Activated T-helper 1 cell treated with anti-CD3 and anti-CD28 coated beads, Interleukin-2, amount 50 U/mL, for 16 hours (primary cell): ENCODE measurements around the gene ABTB1.

Experiments used
- DNase-seq, 2 donors: peaks; one replicate each; pipeline ENCODE4 v3.0.0-alpha.2; 2020; ENCODE audit warnings: low read depth in 1 of 2, low spot score in 1 of 2

Gene ABTB1

GRCh38 chr3:127672429-127673190 lies at the start of gene ABTB1:
TSS of gene ABTB1 (plus strand) at chr3:127672952. CDS start at chr3:127673026, 74 bp downstream.
- DNase-seq, result peak; percentile 80 to 81

- no peak for DNase-seq
Measured at GRCh38 chr3:127624063-127624462, 48.7 kb upstream of the ABTB1 start.

DNA sequence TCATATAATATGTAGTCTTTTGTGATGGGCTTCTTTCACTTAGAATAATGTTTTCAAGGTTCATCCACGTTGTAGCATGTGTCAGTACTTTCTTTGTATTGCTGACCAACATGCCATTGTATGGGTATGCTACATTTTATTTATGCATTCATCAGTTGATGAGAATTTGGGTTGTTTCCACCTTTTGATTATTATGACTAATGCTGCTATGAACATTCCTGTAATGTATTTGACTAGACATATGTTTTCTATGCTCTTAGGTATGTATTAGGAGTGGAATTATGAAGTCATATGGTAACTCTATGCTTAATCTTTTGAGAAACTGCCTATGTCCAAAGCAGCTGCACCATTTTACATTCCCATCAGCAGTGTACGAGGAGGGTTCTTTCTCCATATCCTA lies 46.9 kb upstream of the ABTB1 start:
- DNase-seq, result no peak

DNA sequence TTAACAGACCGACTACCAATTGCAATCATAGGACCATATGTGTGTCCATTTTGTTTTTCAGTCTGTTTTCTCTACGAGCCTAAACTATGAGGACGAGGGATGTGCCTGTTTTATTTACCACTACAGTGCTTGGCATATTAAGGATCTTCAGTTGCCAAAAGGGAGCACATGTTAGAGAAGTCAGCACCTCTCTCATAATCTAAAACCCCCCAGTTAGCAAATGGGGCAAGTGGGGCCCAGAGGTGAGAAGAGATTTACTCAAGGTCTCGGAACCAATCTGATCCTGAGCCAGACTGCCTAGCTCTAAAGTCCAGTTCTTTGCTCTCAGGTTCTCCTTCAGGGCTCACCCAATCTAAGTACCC lies 44.3 kb upstream of the ABTB1 start:
- no peak for DNase-seq

- DNase-seq, result peak in 1 of 2 donors; percentile 13
Measured at GRCh38 chr3:127628788-127629466, 43.8 kb upstream of the ABTB1 start, which contains the start of gene PODXL2. TSS of gene PODXL2 (plus strand) at chr3:127629185. CDS start at chr3:127629220, 35 bp downstream.

DNA sequence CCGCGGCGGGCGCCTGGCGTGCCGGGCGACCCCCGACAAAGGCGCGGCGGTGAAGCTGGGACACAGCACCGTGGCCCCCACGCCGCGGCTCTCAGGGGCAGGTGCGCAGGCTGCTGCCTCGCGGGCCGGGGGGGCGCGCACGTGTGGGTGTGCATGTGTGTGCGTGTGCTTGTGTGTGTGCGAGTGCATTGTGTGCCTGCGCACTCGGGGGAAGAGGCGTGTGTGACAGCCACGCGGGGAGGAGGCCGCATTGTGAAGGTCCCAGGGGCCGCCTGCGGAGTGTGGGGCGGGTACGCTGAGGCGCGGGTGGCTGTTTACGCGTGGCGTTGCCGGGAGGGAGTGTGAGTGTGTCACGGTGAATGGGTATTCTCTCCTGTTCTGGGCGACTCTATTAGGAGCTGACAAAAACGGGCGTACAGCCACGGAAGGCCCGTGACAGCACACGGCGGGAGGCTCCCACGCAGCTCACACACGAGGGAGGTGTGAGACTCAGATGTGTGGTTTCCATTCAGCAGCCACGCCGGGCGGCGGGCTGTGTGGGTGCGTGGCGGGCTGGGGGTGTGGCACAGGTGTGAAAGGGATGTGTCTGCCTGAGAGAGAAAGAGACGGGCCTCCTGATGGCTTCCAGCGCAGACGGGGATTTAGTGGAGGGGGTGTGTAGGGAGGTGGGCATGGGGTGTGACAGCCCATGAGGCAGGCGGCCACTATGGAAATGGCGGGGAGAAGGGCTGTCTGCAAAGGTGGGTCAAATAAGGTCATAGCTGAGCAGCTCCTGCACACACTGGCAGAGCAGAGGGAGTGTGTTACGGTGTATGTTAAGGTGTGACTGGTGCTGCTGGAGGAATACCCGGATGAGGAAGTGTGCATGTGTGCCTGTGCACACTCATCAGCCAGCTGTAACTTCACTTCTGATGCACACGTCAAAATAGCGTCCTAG lies 43.0 kb upstream of the ABTB1 start:
- peak in 1 of 2 donors; percentile 32 for DNase-seq

DNA sequence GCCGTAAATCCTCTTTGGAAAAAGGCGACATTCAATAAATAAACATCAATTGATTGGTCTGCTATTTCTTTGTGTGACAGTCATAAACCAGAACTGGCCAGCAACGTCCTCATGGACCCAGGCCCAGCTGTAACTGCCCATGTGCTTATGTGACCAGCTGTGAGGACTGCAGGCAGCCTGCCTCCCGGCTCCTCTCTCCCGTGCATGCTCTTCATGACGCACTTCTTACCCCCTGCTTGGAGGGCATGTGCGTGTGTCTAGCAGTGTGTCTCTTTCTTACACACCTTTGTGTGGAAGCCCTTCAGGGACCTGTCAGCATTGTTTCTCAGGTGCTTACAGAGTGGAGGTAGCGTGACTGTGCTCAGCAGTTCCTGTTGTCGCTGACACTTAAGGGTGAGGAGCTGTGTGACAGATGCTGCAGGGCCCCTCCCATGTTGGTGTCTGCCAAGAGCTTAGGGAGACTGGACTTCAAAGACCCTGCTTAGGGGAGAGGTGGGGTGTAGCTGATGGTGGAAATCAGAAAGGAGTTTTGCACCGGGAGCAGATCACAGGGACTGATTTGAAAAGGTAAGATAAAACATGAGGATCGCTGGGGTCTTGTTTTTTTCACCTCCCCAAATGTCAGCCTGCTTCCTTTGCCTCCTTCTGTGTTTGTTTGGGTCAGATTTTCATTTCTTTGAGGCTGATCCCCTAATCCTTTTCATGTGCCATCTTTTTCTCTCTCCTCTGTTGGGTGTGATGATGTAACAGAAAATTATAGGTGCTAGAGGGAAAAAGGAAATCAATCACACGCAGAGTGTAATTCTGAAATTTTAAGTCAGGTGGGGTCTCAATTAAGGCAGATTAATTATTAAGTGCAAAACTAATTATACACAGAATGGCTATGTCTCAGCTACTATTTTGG lies 41.7 kb upstream of the ABTB1 start:
- DNase-seq, result no peak

- DNase-seq, result no peak
Measured at GRCh38 chr3:127632035-127632820, 40.5 kb upstream of the ABTB1 start.

DNA sequence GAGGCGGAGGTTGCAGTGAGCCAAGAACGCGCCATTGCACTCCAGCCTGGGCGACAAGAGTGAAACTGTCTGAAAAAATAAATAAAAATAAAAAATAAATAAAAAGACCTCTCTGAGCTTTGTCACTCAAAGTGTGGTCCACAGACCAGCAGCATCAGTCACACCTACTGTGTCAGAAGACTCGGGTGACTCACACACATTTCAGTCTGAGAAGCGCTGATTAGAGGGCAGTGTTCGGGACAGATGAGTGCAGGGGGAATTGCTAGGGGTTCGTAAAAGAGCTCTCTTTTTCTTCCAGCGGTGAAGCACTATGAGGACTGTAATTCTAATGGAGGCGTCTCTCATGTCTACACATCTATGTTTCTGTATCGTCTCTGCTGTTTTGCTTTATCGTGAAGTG lies 38.1 kb upstream of the ABTB1 start:
- no peak for DNase-seq

DNA sequence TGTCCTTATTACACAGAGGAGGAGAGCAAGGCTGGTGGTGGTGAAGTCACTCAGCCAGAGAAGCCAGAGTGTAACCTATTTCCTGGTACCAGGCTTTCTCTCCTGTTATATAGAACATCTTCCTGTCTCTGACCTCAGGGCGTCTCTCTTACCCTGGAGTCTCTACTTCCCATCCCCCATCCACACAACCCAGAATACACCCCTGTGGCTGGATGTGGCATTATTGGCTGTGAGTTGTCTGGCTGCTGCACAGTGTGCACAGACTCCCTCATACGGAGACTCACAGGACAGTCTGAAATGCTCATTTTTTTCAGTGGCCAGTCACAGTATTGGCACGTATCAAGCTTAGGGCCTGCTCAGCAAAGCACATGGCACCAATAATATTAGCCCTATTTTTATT lies 35.2 kb upstream of the ABTB1 start:
- no peak for DNase-seq

DNA sequence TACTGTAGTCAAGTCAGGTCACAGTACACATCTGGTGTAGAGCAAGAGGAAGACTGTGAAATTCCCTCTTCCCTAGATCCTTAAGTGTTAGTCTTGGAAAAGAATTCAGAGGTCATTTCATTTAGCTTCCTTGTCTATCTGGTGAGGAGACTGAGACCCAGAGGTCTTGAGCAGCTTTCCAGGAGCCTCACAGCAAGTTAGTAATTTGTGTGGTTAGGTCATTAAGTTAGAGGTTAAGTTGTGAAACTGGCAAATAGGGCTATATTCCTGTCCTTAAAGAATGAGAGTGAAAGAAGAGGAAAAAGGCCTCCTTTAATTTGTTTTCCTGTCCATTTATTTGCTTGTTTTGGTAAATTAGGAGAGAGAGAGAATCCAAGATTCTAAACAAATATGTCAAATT lies 34.8 kb upstream of the ABTB1 start:
- no peak for DNase-seq

- DNase-seq, result no peak
Measured at GRCh38 chr3:127639173-127640041, 33.3 kb upstream of the ABTB1 start.

DNA sequence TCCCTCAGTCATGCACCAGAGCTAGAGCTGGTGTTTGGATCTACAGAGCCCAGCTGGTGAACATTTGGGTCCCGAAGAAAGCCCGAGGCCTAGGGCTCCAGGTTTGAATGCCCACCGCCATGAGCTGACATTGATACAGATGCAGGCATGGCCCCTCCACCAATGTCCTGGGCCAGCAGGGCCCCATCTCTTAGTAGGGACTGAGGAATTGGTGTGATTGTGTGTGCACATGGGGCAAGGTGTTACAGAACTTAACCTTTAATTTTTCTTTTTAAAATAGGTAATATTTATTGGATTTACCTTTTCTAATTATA lies 32.8 kb upstream of the ABTB1 start:
- DNase-seq, result no peak

- DNase-seq, result no peak
Measured at GRCh38 chr3:127644641-127645370, 27.9 kb upstream of the ABTB1 start.

DNA sequence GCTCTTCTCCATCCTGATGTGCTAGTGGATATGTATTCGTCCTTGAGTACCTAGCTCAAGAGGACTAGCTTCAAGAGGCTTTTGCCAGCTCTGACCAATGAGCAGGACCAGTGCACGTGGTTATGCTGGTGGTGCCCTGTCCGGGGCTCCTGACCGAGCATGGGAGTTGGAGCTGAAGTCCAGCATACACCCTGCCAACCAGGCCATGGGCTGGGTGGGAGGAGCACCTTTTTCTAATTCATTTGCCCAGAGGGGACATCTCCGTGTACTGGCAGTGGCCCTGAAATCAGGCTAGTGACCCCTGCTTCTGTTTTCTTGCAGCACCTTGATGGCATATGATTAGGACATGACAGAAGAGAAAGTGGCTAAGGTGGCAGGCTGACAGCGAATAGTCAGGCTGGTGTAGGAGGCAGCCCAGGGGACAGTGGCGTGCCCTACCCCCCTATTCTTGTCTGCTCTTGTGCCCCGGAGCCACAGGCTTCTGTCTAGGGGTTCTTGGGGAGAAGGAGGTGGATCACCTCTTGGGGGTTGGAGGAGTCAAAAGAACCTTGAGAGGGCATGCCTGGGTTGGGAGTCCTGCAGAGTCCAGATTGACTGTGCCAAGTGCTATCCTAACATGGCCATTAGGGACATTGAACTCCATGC lies 27.3 kb upstream of the ABTB1 start:
- no peak for DNase-seq

- no peak for DNase-seq
Measured at GRCh38 chr3:127646501-127647046, 26.2 kb upstream of the ABTB1 start.

DNA sequence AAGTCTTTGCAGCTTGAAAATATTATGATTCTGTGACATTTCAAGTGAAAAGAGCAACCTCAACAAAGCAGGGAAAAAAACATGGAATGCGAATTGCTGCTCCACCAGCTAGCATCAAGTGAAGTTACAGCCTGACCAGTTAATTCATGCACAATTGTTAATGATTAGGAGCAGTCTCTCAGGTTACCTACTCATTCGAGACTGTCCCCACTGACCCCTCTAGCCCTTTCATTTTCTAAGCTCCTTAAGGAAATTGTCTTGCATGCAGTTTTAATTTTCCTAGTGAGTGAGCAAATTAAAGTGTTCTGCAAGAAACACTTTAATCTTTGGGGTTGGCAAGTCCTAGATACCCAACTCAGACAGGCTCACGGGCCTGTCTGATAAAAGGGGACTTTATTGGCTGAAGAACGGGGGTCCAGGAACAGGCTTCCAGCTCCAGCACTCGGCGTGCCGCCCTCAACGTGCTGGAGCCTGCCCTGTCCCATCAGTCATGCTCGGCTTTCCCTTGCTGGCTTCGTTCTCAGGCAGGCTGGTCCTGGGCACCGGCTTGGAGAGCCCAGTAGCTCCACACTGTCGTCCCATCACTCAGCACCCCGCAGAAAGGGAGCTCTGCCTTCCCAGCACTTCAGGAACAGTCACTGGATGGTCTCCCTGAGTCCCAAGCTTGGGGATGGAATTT lies 25.4 kb upstream of the ABTB1 start:
- DNase-seq, result no peak
